HPDE6-E6E7 (cell line): ENCODE results near the gene GPANK1.

Experiments used
- DNase-seq: peaks from one replicate; pipeline ENCODE4 v3.0.0; 2011; ENCODE audit warnings: missing footprints; ENCODE audit errors: extremely low spot score

Gene GPANK1

GRCh38 chr6:31639449-31639861 is 25.3 kb downstream of the GPANK1 start:
- no peak for DNase-seq

- DNase-seq = no peak
Observed at GRCh38 chr6:31639043-31639442, 25.8 kb downstream of the GPANK1 start.

- DNase-seq = no peak
Observed at GRCh38 chr6:31636698-31637596, 27.9 kb downstream of the GPANK1 start.

GRCh38 chr6:31634969-31635575 is 29.7 kb downstream of the GPANK1 start:
- no peak for DNase-seq

GRCh38 chr6:31634131-31634530 is 30.7 kb downstream of the GPANK1 start:
- DNase-seq = no peak

GRCh38 chr6:31633447-31633846 is 31.4 kb downstream of the GPANK1 start:
- DNase-seq = no peak

- no peak for DNase-seq
Observed at GRCh38 chr6:31632279-31632946, 32.4 kb downstream of the GPANK1 start.

- DNase-seq = no peak
Observed at GRCh38 chr6:31631681-31632278, 33.0 kb downstream of the GPANK1 start.

- DNase-seq = no peak
Observed at GRCh38 chr6:31631209-31631608, 33.6 kb downstream of the GPANK1 start.

GRCh38 chr6:31630177-31630934 is 34.4 kb downstream of the GPANK1 start:
- DNase-seq = no peak

GRCh38 chr6:31629014-31629413 is 35.8 kb downstream of the GPANK1 start:
- no peak for DNase-seq

GRCh38 chr6:31627690-31628287 is 37.0 kb downstream of the GPANK1 start:
- DNase-seq = no peak

- DNase-seq = no peak
Observed at GRCh38 chr6:31626952-31627351, 37.8 kb downstream of the GPANK1 start.

GRCh38 chr6:31624070-31624469 is 40.7 kb downstream of the GPANK1 start:
- no peak for DNase-seq

GRCh38 chr6:31622684-31623091 is 42.1 kb downstream of the GPANK1 start:
- peak; percentile 25 for DNase-seq

GRCh38 chr6:31621991-31622390 is 42.8 kb downstream of the GPANK1 start:
- DNase-seq = no peak

- no peak for DNase-seq
Observed at GRCh38 chr6:31621320-31621939, 43.4 kb downstream of the GPANK1 start.

- DNase-seq = peak; percentile 41
Observed at GRCh38 chr6:31620586-31621319, 44.0 kb downstream of the GPANK1 start, which contains the start of gene PRRC2A. PRRC2A (plus strand) TSS chr6:31620715; CDS start chr6:31622790, 2,075 bp downstream.

- DNase-seq = peak; percentile 98
Observed at GRCh38 chr6:31619805-31620585, 44.8 kb downstream of the GPANK1 start.
